Keratinocyte (primary cell): ENCODE results near the gene KDM8. TPM values are rescaled to one million over a fixed set of nuclear protein-coding genes. Genes with fewer than 3 reads are reported as not detected.
"Not testable (repeated sequence)": the region's sequence is repeated elsewhere in the genome, so short reads cannot be mapped to it uniquely, and the experiment has no call there.

Experiments
- DNase-seq: peaks from one replicate; pipeline ENCODE4 v3.0.0-alpha.2; 2011; ENCODE audit warnings: low read depth, missing footprints, low spot score
- FAIRE-seq: peaks from 2 replicates; lab custom pipeline; 2011; peaks lifted over from hg19 to GRCh38; lab: Jason Lieb, UNC
- H2AFZ ChIP-seq: 2 replicates; pipeline ENCODE4 v1.6.0; 2012; ENCODE audit warnings: low read length, control low read depth, inconsistent platforms; ENCODE audit not compliant: control insufficient read depth
- H3K27ac ChIP-seq: 2 replicates; pipeline ENCODE4 v1.5.1; 2011; ENCODE audit warnings: low read length; ENCODE audit not compliant: control insufficient read depth, insufficient read depth
- H3K27me3 ChIP-seq: 3 replicates; pipeline ENCODE4 v1.6.0; 2011; ENCODE audit warnings: low read length; ENCODE audit not compliant: control insufficient read depth, insufficient read depth; ENCODE audit errors: extremely low read depth
- H3K36me3 ChIP-seq, 2 experiments: 2 replicates in 1 of 2; 3 replicates in 1 of 2; pipeline ENCODE4 v1.5.1; 2011; ENCODE audit warnings: low read length in 2 of 2, mild to moderate bottlenecking in 1 of 2; ENCODE audit not compliant: control insufficient read depth in 2 of 2, insufficient read depth in 2 of 2; ENCODE audit errors: extremely low read depth in 1 of 2
- H3K4me1 ChIP-seq: 3 replicates; pipeline ENCODE4 v1.5.1; 2011; ENCODE audit warnings: low read length; ENCODE audit not compliant: control insufficient read depth, insufficient read depth; ENCODE audit errors: extremely low read depth
- H3K4me2 ChIP-seq: 3 replicates; pipeline ENCODE4 v1.6.0; 2011; ENCODE audit warnings: low read depth, low read length; ENCODE audit not compliant: control insufficient read depth, insufficient read depth; ENCODE audit errors: extremely low read depth
- H3K4me3 ChIP-seq, 3 experiments: fragments of 200-600 bp in 1 of 3; sonication (generic) in 1 of 3; 2 replicates in 2 of 3; 3 replicates in 1 of 3; pipeline ENCODE4 v1.5.1; 2011 to 2016; ENCODE audit warnings: low read length in 3 of 3, mild to moderate bottlenecking in 3 of 3, control low read depth in 2 of 3, inconsistent platforms in 1 of 3, low read depth in 1 of 3, mixed read lengths in 1 of 3, mixed run types in 1 of 3, moderate library complexity in 1 of 3; ENCODE audit not compliant: control insufficient read depth in 2 of 3, insufficient read depth in 2 of 3; ENCODE audit errors: extremely low read depth in 1 of 3
- H3K79me2 ChIP-seq: 2 replicates; pipeline ENCODE4 v1.6.0; 2012; ENCODE audit warnings: low read length; ENCODE audit not compliant: control insufficient read depth, insufficient read depth
- H3K9ac ChIP-seq: 3 replicates; pipeline ENCODE4 v1.6.0; 2011; ENCODE audit warnings: low read length; ENCODE audit not compliant: control insufficient read depth, insufficient read depth; ENCODE audit errors: extremely low read depth
- H3K9me1 ChIP-seq: 3 replicates; pipeline ENCODE4 v1.6.0; 2011; ENCODE audit warnings: low read length; ENCODE audit not compliant: control insufficient read depth, insufficient read depth; ENCODE audit errors: extremely low read depth
- H3K9me3 ChIP-seq: 2 replicates; pipeline ENCODE4 v1.5.1; 2012; ENCODE audit warnings: low read depth, low read length; ENCODE audit not compliant: control insufficient read depth
- H4K20me1 ChIP-seq: 3 replicates; pipeline ENCODE4 v1.6.0; 2011; ENCODE audit warnings: low read length; ENCODE audit not compliant: control insufficient read depth, insufficient read depth; ENCODE audit errors: extremely low read depth
- EZH2 ChIP-seq: IDR thresholded peaks from one replicate; pipeline ENCODE4 v1.6.1; 2012; ENCODE audit warnings: inconsistent platforms, mild to moderate bottlenecking, low read length, moderate library complexity
- dilution Hi-C: fragments of 300-500 bp; cut with MboI; formaldehyde crosslinking; loops from one replicate; pipeline ENCODE4 v1.7.0; 2020; ENCODE audit warnings: low sequenced_read_pairs; ENCODE audit not compliant: extremely low pct_ligation_motif_present
- polyA plus RNA-seq, 5 experiments: library from polyadenylated mRNA; depleted of rRNA in 3 of 5; stranded (reverse) in 3 of 5; stranded (forward) in 1 of 5; unstranded in 1 of 5; fragments of >200 nt; gene quantifications; 1 replicate in 1 of 5; 2 replicates in 3 of 5; 3 replicates in 1 of 5; pipeline versions ENCODE4 v1.2.1 to v1.2.3, GENCODE V29; 2011 to 2012; ENCODE audit warnings: missing spikeins in 2 of 5, low read depth in 1 of 5, low replicate concordance in 1 of 5
- TF ChIP-seq, protein P1 (sequence below), 3 experiments: IDR thresholded peaks in 1 of 3; conservative IDR thresholded peaks in 1 of 3; optimal IDR thresholded peaks in 1 of 3; 2 replicates in 2 of 3; 3 replicates in 1 of 3; pipeline versions ENCODE3 to v1.5.1; 2011; ENCODE audit warnings: low read length in 3 of 3, mild to moderate bottlenecking in 3 of 3, moderate library complexity in 2 of 3, control low read depth in 1 of 3, inconsistent platforms in 1 of 3; ENCODE audit not compliant: insufficient read depth in 2 of 3; ENCODE audit errors: extremely low read depth in 1 of 3

KDM8 gene
- polyA plus RNA-seq, 1 donor (not counting 4 experiments of a cell fraction or from before 2014, with no cell fraction given) = 1.5 TPM

DNA sequence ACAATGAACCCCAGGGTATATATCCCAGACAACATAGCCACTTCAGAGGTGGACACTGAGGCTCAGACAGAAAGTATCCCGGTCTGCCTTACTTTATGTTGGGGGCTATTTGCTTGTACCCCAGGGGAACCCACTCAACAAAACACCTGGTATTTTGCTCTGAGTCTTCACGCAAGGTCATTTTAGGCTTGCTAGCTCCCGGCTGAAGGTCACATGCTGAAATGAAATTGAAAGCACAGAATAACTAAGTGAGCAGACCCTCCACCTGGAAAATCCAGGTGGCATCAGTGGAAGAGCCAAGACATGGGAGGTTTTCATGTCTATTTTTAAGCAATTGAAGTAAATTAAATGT is 4.1 kb upstream of the KDM8 start:
- no peak overlapping the region for H3K4me3 ChIP-seq
- no peak overlapping the region for H2AFZ ChIP-seq
- peaks cover 20% of the 10 kb centered on the region for H3K4me1 ChIP-seq
- DNase-seq (no peak), FAIRE-seq (no peak)
- H3K9me3 ChIP-seq = no peaks in the 10 kb centered on the region
- H3K4me2 ChIP-seq = no peak overlapping the region
- H3K36me3 ChIP-seq = no peaks in the 10 kb centered on the region
- no peaks in the 10 kb centered on the region for H3K9me1 ChIP-seq
- H3K9ac ChIP-seq = no peak overlapping the region
- no peaks in the 10 kb centered on the region for H3K27me3 ChIP-seq
- H3K27ac ChIP-seq = no peak overlapping the region
- dilution Hi-C loops = no loop called here
- no peaks in the 10 kb centered on the region for H4K20me1 ChIP-seq
- TF ChIP-seq, protein P1, sequence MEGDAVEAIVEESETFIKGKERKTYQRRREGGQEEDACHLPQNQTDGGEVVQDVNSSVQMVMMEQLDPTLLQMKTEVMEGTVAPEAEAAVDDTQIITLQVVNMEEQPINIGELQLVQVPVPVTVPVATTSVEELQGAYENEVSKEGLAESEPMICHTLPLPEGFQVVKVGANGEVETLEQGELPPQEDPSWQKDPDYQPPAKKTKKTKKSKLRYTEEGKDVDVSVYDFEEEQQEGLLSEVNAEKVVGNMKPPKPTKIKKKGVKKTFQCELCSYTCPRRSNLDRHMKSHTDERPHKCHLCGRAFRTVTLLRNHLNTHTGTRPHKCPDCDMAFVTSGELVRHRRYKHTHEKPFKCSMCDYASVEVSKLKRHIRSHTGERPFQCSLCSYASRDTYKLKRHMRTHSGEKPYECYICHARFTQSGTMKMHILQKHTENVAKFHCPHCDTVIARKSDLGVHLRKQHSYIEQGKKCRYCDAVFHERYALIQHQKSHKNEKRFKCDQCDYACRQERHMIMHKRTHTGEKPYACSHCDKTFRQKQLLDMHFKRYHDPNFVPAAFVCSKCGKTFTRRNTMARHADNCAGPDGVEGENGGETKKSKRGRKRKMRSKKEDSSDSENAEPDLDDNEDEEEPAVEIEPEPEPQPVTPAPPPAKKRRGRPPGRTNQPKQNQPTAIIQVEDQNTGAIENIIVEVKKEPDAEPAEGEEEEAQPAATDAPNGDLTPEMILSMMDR (optimal IDR thresholded peaks at IDR 0.05 in 1 of 3, IDR thresholded peaks at IDR 0.05 in 1 of 3, conservative IDR thresholded peaks at IDR 0.05 in 1 of 3; ENCODE audit: extremely low read depth in 1 of 3, insufficient read depth in 2 of 3, low read length in 3 of 3) = no peak
- no peak for TF ChIP-seq EZH2
- H3K79me2 ChIP-seq = no peaks in the 10 kb centered on the region

DNA sequence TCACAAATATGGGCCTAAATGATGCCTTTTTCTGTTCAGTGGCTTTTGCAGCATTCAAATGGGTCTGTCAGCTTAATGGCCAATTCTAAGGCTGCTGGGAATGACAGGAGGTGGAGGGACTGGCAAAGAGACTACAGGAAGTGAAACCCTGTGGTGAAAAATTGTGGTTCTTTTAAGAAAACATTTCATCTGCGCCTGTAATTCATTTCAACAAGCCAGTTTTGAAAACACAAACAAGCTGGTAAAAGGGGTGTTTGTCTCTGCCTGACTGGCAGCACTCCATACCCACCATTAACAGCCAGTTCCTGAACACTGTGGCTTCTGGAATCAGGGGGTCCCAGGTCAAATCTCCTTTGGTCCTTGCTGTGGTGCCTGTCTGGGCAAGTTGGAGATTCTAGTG is 3.6 kb upstream of the KDM8 start:
- dilution Hi-C loops = no loop called here
- Histone ChIP-seq H3K4me2 (no peak overlapping the region), H3K27ac (no peak overlapping the region), H3K36me3 (no peaks in the 10 kb centered on the region), H3K79me2 (no peaks in the 10 kb centered on the region), H2AFZ (peak overlapping the region; percentile 73), H3K9me1 (no peaks in the 10 kb centered on the region), H3K4me3 (no peak overlapping the region), H4K20me1 (no peaks in the 10 kb centered on the region), H3K9me3 (no peaks in the 10 kb centered on the region), H3K4me1 (peaks cover 24% of the 10 kb centered on the region), H3K9ac (no peak overlapping the region), H3K27me3 (no peaks in the 10 kb centered on the region)
- no peak for TF ChIP-seq EZH2
- TF ChIP-seq, protein P1 (optimal IDR thresholded peaks at IDR 0.05 in 1 of 3, IDR thresholded peaks at IDR 0.05 in 1 of 3, conservative IDR thresholded peaks at IDR 0.05 in 1 of 3; ENCODE audit: extremely low read depth in 1 of 3, insufficient read depth in 2 of 3, low read length in 3 of 3) = no peak
- DNase-seq (no peak), FAIRE-seq (no peak)

GRCh38 chr16:27200914-27201313 is 2.4 kb upstream of the KDM8 start:
- H3K4me3 ChIP-seq, H2AFZ ChIP-seq, H3K27ac ChIP-seq, H4K20me1 ChIP-seq, DNase-seq, H3K4me2 ChIP-seq, H3K9me1 ChIP-seq, FAIRE-seq, dilution Hi-C loops, H3K36me3 ChIP-seq, H3K79me2 ChIP-seq, H3K9me3 ChIP-seq, H3K9ac ChIP-seq, H3K27me3 ChIP-seq: not testable (repeated sequence)
- H3K4me1 ChIP-seq = peaks cover 14% of the 10 kb centered on the region
